GM21367 (cell line): ENCODE results near the gene HIVEP2.

ENCODE experiments used
- ATAC-seq: cut with Tn5 transposase; IDR thresholded peaks from one replicate; pipeline ENCODE4 v1.9.1; 2021; ENCODE audit not compliant: unreplicated experiment

The HIVEP2 gene

GRCh38 chr6:142746524-142746923 lies 198.5 kb downstream of the HIVEP2 start:
- ATAC-seq: no peak

- ATAC-seq: no peak
Observed at GRCh38 chr6:142744836-142745235, 200.1 kb downstream of the HIVEP2 start.

- ATAC-seq: no peak
Observed at GRCh38 chr6:142740449-142740848, 204.5 kb downstream of the HIVEP2 start.

- no peak for ATAC-seq
Observed at GRCh38 chr6:142738731-142739130, 206.2 kb downstream of the HIVEP2 start.

DNA sequence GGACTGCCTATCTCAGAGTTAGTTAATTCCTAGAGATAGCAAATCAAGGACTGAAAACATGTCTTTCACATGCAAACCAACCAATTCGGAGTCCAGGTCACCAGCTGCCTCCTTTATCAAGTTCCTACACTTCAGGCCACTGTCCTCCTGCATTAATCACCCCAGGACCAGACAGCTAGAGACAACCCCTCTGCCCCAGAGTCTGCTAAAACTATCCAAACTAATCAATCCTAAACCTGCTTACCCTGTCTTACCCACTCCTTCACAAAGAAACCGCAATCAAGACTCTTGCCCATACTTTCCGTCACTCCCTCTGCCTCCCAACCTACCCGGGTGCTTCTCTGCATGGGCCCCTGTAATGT lies 207.0 kb downstream of the HIVEP2 start:
- ATAC-seq: no peak

DNA sequence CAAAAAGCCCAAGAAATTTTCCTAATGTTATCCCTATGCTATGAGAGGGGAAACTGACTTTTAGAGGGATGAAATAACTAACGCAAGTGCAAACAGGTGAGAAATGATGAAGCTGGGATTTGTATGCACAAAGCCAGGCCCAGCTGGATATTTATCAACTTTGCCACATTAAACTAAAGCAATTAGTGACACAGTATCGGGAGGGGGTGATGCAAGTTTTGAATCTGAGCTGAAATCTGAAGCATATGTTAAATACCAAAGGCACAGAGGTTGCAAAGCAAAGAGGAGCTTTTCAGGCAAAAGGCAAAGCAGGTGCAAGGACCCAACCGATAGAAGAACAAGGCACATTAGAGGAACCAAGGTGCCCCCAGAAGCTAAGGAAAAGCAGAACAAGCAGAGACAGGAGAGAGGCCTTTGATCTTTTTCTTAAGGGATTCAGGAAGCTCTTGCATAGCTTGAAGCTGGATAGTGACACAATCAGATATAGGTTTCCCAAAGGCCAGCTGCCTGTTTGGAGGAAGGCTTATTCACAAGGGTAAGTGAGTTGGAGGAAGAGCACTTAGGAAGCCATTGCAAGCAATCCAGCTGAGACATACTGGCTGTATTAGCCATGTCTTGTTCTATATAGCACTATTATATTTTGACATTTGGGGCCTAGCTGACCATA lies 207.5 kb downstream of the HIVEP2 start:
- no peak for ATAC-seq

DNA sequence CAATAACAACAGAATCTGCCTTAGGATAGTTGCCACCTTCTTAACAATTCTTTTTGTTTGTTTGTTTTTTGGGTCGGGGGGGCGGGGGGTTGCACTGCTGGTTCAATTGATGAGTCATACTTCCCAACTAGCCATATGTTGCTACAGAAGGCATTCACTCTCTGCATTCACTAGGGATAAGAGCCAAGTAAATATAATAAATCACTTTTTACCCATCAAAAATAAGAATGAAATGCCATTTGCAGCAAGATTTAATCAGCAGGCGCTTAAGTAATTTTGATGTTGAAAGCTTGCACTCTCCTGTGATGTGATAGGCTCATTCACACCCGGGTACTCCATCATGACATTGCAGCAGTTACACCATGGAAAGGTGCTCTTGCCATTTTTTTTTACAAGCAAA lies 209.8 kb downstream of the HIVEP2 start:
- ATAC-seq: no peak

DNA sequence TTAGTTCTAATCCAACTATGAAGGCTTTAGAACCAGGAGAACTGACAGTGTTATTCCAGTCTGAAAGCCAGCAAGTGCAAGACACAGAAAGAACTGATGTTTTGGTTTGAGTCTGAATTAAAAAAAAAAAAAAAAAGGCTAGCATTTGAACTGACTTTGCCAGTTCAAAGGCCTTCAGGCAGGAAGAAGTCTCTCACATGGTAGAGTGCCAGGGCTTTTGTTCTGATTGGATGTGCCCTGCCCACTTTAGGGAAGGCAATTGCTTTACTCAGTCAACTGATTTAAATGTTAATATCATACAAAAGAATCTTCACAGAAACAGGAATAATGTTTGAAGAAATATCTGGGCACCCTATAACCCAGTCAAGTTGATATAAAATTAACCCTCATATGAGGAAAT lies 212.2 kb downstream of the HIVEP2 start:
- no peak for ATAC-seq

- no peak for ATAC-seq
Observed at GRCh38 chr6:142731611-142732010, 213.4 kb downstream of the HIVEP2 start.

- ATAC-seq: no peak
Observed at GRCh38 chr6:142729618-142730017, 215.4 kb downstream of the HIVEP2 start.

DNA sequence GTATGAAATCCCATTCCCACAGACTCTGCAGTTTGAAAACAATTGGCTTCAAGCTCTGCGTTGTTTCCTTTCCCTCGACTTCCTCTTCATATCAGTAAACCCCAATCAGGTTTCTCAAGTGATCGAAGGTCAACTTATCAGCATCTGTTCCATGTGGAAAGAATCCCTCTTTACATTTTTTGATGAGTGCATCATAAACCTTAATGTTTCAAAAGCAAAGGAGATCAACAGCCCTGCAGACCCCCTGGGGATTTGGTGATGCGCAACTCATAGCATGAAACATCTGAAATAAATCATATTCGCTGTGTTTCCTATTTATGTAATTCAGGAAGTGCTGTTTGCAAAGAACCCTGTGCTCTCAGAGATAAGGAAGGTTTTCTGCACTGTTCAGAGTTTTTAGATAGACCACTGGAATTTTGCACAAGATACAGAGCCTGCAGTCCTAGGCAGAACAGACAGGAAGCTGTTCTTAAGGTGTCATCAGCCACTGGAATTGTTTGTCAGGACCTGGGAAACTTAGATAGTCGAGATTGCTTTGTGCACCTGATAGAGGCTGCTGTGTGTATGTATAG lies 216.0 kb downstream of the HIVEP2 start:
- ATAC-seq: no peak

GRCh38 chr6:142728364-142728763 lies 216.6 kb downstream of the HIVEP2 start:
- no peak for ATAC-seq

DNA sequence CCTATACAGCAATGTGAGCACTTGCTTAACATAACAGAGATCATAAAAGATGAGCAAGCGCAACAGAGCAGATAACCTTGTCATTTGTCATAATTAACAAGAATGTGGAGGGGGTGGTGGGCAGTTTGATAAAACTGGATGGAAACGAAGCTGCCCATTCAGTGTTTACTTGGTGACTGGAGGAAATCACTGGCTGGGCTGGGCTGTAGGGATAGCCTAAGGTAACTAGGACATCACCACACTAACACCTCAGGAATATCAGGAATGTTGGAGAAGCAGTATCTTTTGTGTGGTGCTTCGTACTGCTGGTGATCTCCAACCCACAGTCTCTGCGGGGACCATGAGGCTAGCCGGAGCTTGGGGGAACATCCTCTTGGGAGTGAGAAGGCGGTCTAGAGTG lies 218.4 kb downstream of the HIVEP2 start:
- ATAC-seq: no peak

DNA sequence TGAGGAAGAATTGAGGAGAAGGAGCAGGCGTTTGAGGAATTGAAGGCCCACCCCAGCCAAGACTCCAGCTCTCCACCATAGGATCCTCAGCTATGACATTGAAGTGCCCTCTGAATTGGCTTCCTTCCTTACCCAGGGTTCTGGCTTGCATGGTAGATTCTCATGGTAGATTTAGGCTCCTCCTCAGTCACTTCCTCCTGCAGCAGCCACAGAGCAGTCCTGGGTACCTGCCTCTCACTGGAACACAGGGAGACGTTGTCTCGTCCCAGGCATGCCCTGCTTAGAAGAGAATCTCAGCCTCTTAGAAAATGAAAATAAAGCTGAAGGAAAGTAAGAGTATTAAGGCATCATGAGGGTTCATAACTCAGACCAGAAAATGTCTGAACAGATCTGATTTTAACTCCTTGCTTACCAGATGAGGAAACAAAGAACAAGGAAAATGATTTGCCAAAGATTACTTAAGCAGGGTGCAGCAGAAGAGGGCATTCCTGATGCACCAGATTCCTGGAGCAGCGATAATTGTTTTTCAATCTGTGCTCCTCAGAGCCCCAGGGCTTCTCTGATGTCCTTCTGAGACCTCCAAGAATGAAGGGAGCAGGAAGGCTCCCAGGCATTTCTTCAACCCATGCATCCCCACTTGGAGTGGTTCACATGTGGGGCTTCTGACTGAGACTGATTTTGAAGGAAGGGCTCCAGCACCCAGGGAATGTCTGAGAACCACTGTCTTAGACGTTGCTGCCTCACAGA lies 219.8 kb downstream of the HIVEP2 start:
- ATAC-seq: no peak

DNA sequence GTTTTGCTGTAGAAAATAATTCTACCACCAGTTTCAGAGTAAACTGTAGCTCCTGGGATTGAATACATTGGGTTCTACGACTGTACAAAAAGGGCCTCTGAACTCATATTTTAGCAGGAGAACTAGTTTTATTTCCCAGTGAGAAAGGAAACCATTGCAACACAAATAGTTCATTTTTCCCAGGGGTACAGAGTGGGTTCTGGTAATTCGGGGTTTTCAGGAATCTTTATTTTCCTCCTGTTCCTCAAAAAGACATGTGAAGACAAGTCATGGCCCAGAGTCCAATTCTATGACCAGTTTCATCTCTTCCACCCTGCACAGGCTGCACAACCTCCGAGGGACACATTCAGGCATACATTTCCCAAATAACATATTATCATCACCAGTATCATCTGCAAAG lies 222.1 kb downstream of the HIVEP2 start:
- ATAC-seq: no peak

- ATAC-seq: no peak
Observed at GRCh38 chr6:142722012-142722411, 223.0 kb downstream of the HIVEP2 start.

- no peak for ATAC-seq
Observed at GRCh38 chr6:142721215-142721920, 223.6 kb downstream of the HIVEP2 start.

GRCh38 chr6:142718667-142719191 lies 226.2 kb downstream of the HIVEP2 start:
- ATAC-seq: no peak

DNA sequence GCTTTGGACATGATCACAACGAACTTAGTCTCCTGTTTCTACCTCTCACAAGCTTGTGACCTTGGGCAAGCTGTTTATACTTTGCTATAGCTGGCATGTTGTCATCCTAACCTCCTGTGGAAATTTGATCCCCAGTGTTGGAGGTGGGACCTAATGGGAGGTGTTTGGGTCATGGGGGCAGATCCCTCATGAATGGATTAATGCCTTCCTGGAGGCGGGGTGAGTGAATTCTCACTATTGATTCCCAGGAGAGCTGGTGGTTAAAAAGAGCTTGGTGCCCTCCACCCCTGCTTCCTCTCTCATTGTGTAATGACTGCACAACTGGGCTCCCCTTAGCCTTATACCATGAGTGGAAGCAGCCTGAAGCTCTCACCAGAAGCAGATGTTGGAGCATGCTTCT lies 228.9 kb downstream of the HIVEP2 start:
- ATAC-seq: no peak

DNA sequence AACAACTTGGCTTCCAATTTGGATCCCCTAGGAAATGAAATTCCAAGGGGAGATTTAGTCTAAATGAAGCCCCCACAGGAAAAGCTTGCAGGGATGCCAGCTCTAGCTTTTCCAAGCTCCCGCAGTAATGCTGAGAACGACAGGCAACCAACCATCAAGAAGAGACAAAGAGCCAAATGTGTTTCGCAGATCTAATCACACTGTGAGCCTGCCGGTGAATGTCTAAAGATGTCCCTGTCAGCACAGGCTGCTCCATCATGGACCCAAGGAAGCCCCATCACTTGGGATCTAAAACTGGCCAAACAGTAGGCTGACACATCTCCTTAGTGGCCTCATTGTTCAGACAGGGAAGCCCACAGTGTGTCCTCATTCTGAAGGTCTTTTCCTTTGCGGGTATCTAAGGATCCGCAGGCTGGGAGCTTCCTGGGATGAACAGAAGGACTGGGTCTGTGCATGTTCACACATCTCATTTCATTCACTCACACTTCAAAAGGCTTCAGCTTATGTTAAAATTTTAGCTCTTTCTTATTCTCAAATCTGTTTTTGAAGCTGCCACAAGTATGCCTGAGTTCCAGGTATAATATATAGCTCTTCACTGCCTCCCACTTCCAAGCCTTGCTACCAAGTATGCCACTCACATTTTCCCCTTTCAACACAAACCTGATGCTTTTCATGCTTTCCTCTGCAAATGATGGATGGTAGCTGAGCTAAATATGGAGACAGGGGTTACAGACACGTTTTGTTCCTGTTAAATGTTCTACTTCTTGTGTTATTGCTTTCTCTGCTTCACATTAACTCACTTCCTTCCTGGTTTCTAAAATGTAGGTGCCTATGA lies 229.8 kb downstream of the HIVEP2 start:
- no peak for ATAC-seq

- no peak for ATAC-seq
Observed at GRCh38 chr6:142713959-142714358, 231.0 kb downstream of the HIVEP2 start.
